ENCODE results near the gene LRRC4B.

Gene LRRC4B

DNA sequence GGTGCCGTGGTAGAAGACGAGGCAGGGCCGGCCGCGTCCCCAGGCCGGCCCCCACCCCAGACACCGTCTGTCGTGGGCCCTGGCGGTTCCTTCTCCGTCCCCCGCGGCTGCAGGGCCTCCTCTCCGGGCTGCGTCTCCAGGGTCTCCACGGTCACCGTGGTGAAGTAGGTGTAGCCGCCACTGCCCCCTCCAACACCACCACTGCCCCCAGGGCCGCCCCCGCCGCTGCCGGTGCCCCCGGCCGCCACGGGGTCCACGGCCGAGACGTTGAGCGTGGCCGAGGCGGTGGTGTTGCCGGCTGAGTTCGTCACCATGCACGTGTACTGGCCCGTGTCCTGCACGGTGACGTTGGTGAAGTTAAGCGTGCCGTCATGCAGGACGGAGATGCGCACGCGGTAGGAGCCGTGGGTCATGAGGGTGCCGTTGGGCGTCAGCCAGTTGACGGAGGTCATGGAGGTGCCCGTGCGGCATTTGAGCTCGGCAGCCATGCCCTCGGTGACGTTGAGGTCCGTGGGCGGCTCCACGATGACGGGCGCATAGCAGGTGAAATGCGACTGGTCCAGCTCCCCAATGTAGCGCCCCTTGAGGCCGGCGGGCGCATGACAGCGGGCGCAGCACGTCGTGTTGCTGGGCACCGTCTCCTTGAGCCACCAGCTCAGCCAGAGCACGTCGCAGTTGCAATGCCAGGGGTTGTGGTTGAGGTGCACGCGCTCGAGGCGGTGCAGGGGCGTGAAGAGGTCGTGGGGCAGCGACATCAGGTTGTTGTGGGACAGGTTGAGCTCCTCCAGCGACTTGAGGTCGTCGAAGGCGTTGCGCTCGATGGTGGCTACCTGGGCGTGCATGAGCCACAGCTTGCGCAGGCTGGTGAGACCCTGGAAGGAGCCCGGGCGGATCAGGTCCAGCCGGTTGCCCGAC lies 49.9 kb downstream of the LRRC4B start:
- DNase-seq, result no peak

GRCh38 chr19:50517704-50518075 lies 50.5 kb downstream of the LRRC4B start:
- DNase-seq, result no peak

GRCh38 chr19:50516964-50517703 lies 51.1 kb downstream of the LRRC4B start:
- DNase-seq, result no peak

GRCh38 chr19:50516456-50516855 lies 51.8 kb downstream of the LRRC4B start:
- DNase-seq, result no peak

- DNase-seq, result no peak
Observed at GRCh38 chr19:50515168-50515561, 53.1 kb downstream of the LRRC4B start.

GRCh38 chr19:50514346-50515167 lies 53.7 kb downstream of the LRRC4B start:
- DNase-seq, result no peak

- no peak for DNase-seq
Observed at GRCh38 chr19:50513746-50514345, 54.4 kb downstream of the LRRC4B start, which contains the start of gene ASPDH. ASPDH (minus strand) TSS chr19:50513913; CDS start chr19:50513823, 90 bp downstream.

DNA sequence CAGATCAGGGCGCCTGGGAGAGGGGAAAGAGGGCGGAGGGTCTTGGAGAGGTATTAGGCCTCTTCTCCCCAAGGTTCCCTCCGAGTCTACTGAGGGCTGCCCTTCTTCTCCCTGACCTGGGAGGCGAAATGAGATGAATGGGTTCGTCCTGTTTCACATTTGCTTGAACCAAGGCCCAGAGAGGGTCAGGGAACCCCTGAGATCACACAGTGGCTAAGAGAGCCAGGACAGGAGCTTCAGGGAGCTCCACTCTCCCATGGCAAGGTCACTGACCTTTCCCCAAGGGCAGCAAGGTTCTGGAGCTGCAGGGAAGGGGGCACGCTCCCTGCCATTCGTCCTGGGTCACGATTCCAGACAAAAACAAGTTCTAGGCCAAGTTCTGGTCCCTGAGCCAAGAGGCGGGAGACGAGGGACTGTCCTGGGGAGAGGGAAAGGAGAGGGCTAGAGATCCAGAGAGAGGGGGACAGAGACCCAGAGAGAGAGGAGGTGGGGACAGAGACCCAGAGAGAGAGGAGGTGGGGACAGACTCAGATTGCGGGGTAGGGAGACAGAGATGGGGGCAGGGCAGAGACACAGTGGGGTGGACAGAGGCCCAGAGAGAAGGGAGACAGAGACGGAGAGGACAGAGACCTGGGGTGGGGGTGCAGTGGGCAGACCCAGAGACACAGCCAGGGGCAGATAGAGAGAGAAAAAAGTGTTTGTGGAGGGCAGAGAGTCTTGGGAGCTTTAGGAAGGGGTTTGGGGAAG lies 55.1 kb downstream of the LRRC4B start:
- DNase-seq, result no peak

- no peak for DNase-seq
Observed at GRCh38 chr19:50512112-50512998, 55.9 kb downstream of the LRRC4B start.

DNA sequence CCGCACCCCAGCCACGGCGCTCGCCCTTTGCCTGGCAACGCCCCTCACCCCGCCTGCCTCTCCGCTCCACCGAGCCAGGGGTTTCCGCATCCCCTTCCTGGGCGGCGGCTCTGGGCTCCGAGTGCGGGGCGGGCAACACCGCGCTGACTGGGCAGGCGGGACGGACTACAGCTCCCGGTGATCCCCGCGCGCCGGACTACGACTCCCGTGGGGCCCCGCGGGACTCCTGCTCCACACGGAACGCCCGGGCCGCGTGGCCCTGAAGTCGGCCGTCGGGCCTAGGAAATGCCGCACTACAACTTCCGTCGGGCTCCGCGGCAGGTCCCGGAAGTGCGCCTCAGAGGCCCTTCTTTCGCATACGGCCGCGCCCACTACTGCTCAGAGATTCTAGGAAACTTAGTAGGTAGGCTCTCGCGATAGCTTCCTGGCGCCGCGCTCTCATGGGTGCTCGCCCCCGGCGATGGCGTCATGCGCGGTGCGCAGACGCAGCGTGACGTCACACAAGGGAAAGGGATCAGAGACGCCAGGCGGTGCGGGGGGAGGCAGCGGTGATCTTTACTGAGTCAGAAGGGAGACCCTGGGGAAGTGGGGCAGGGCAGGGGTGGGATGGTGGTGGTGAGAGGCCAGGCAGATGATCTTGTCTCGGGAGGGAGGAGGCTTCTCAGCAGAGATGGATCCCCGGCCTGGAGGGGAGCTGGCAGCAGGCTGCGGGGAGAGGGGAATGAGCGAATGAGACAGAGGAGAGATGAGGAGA lies 57.0 kb downstream of the LRRC4B start, which contains the start of gene JOSD2:
JOSD2 (minus strand) TSS at position 123 of the 754 bp plus-strand sequence. CDS start 760 bp downstream, outside the sequence.
- DNase-seq, result peak; percentile 99

DNA sequence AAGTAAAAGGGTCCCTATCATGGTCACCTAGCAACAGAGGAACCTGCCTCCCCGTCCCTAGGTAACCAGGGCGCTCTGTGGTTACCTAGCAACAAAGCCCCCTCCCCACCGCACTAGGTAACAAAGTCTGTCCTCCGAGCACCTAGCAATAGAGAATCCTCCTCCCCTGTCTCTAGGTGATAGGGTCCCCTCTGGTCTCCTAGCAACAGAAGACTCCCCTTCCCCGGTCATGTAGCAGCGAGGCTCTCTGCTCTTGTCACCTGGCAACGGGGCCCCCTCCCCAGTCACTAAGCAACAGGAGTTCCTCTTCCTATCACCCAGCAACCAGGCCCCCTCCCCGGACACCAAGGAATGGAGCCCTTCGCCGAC lies 57.6 kb downstream of the LRRC4B start:
- no peak for DNase-seq

DNA sequence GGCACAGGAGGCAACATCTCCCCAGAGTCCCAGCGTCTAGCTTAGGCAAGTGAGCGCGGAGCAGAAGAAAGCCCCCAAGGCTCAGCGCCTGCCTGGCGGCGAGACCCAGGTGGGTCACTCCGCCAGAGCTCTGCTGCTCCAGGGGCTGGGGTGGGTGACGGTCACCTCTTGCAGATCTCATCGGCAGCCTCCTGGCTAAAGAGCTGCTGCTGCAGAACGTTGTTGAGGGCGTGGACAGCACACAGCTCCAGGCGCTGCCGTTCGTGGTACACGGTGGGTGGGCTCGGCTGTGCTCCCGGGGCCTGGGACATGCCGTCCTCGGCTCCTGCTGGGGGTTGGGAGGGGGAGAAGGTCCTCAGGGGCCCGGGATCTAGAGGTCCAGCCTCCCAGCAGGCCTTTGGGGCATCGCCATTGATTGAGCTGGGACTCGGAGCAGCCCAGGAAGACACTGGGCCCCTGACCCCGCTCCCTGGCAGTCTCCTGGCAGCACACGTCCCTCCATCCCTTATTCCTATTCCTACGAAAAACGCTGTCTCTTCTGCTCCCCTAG lies 58.0 kb downstream of the LRRC4B start:
- no peak for DNase-seq

DNA sequence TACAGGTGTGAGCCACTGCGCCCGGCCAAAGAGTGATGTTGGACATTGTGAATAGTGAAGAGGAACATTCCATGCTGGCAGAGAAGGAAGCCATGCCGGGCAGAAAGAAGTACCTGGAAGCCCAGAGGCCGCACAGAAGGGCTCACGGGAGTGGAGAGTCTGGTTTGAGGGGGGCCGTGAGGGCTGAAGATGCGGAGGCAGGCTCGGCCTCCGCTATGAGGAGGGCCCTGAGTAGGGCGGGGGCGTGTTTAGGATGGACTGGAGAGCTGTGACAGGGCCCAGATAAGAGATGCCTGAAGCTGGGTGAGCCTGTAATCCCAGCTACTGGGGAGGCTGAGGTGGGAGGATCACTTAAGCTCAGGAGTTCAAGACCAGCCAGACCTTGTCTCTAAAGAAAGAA lies 58.9 kb downstream of the LRRC4B start:
- DNase-seq, result no peak

DNA sequence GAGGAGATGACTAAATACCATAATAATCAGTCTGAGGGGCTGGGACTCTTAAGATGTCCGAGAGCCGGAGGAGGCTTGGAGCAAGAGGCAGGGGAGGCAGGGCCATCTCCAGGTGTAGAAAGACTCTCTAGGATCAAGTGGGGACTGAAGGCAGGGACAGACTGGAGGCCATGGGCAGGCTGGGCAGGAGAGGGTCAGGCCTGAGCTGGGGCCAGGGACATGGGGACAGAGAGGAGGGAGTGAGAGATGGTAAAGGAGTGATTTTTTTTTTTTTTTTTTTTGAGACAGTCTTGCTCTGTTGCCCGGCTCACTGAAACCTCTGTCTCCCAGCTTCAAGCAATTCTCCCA lies 59.4 kb downstream of the LRRC4B start:
- DNase-seq, result no peak

- DNase-seq, result no peak
Observed at GRCh38 chr19:50507376-50507775, 60.9 kb downstream of the LRRC4B start.

DNA sequence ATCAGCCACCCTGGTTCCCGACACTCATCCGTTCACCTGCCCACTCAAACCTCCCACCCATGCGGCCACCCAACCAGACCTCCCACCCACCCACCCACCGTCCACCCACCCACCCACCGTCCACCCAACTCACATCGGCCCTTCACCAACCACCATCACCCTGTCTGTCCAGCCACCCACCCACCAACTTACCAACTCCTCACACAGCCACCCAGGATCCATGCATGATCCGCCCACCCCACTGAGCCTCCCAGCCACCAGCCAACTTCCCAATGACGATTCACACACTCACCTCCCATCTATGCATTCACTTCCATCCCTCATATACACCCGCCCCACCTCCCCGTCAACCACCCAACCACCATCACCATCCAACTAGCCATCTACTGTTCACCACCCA lies 61.5 kb downstream of the LRRC4B start:
- DNase-seq, result no peak

DNA sequence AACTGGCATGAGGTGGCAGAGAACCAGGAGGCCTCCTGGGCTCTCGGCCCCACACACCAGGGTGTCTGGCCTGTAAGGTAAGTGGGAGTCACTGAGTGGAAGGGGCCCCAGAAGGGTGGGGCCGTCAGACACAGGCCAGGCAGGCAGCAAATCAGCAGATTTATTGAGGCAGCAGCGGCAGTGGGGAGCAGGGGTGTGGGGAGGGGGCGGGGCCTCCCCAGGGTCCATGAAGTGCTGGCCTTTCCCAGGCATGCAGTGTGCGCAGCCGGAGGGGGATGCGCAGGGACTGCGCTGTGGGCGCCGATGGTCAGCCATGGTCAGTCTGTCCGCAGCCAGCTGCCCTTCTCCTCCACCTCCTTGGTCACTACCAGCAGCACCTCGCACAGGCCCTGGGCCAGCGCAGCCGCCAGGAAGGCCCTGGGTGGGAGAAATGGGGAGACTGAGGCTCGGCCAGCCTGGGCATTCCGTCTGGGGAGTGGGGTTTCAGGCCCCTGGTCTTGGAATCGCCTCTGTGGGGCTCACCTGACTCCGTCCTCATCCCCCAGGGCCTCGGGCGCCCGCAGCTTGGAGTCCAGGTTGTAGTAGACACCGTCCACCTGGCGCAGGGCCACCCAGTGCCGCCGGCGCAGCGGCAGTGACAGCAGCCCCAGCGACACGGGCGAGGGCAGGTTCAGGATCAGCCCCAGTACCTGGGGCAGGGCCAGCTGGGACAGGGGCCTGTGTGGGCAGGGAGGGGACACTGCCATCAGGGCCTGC lies 62.2 kb downstream of the LRRC4B start:
- DNase-seq, result no peak

DNA sequence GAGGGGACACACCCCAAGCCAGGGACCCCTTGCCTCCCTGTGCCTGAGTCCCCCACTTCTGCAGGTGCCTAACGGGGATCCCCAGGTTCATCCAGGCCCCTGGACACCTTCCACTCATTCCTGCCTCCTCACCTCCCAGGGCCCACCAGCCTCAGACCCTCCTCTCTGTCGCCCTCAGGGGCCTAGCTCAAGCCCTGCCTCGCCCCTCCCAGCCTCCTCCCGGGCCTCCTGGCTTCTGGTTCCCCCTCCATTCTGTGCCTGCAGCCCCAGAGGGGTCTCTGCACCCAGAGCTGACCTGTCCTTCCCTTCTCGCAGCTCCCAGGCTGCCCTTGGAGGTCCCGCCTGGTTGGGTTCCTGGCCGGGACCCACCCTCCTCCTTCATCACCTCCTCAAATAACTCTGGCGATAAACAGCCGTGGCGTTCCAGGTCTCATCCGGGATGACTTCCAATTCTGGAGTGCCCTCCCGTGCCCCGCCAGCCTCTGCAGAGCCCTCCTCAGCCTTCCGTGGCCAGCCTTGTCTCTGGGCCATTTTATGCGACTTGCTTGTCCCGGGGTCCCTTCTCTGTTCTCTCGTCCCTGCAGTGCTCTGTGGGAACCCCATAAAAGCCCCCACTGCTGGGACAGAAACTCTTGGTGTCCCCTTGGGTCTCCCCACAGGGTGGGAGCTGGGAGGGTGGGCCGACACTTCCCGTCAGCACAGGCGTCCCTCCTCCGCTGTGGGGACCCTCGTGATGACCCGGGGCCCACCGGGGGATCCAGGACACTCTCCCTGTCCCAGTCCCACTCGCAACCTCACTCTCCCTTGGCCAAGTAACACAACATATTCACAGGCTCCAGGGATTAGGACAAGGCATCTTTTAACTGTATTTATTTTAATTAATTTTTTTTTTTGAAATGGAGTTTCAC lies 66.4 kb downstream of the LRRC4B start:
- no peak for DNase-seq
